HUES6 (cell line): ENCODE measurements around the gene C1orf232.

Source experiments
- H3K27ac ChIP-seq: 2 replicates; pipeline ENCODE4 v1.7.0; 2013; ENCODE audit warnings: low read depth, mild to moderate bottlenecking, low read length, inconsistent platforms
- H3K27me3 ChIP-seq: 2 replicates; pipeline ENCODE4 v1.6.1; 2013; ENCODE audit warnings: low read length; ENCODE audit not compliant: control insufficient read depth, insufficient read depth
- H3K36me3 ChIP-seq: 2 replicates; pipeline ENCODE4 v1.6.1; 2013; ENCODE audit warnings: low read length; ENCODE audit not compliant: control insufficient read depth, insufficient read depth
- H3K4me1 ChIP-seq: 2 replicates; pipeline ENCODE4 v1.6.1; 2013; ENCODE audit warnings: low read length; ENCODE audit not compliant: control insufficient read depth, insufficient read depth
- H3K4me3 ChIP-seq: 2 replicates; pipeline ENCODE4 v1.5.1; 2013; ENCODE audit warnings: low read depth, low read length
- H3K9ac ChIP-seq: one replicate; pipeline ENCODE4 v1.6.1; 2013; ENCODE audit warnings: mild to moderate bottlenecking, low read length
- H3K9me3 ChIP-seq: 2 replicates; pipeline ENCODE4 v1.6.1; 2013; ENCODE audit warnings: low read depth, low read length; ENCODE audit not compliant: control insufficient read depth, insufficient read depth

C1orf232 gene

GRCh38 chr1:26129778-26130177 lies 39.0 kb downstream of the C1orf232 start:
- Histone ChIP-seq H3K4me1 (peaks cover 13% of the 10 kb centered on the region), H3K9ac (no peak overlapping the region), H3K4me3 (no peak overlapping the region)

GRCh38 chr1:26127235-26128163 lies 41.3 kb downstream of the C1orf232 start:
- Histone ChIP-seq H3K4me1 (peaks cover 13% of the 10 kb centered on the region), H3K36me3 (peaks cover 4% of the 10 kb centered on the region; the same call in 1 of the 2 replicates), H3K4me3 (no peak overlapping the region), H3K27me3 (no peaks in the 10 kb centered on the region), H3K9ac (no peak overlapping the region), H3K9me3 (no peaks in the 10 kb centered on the region), H3K27ac (no peak overlapping the region)

More at GRCh38 chr1:26129778-26130177, 39.0 kb downstream of the C1orf232 start:
- Histone ChIP-seq H3K27ac (no peak overlapping the region), H3K27me3 (no peaks in the 10 kb centered on the region), H3K36me3 (no peaks in the 10 kb centered on the region), H3K9me3 (no peaks in the 10 kb centered on the region)

DNA sequence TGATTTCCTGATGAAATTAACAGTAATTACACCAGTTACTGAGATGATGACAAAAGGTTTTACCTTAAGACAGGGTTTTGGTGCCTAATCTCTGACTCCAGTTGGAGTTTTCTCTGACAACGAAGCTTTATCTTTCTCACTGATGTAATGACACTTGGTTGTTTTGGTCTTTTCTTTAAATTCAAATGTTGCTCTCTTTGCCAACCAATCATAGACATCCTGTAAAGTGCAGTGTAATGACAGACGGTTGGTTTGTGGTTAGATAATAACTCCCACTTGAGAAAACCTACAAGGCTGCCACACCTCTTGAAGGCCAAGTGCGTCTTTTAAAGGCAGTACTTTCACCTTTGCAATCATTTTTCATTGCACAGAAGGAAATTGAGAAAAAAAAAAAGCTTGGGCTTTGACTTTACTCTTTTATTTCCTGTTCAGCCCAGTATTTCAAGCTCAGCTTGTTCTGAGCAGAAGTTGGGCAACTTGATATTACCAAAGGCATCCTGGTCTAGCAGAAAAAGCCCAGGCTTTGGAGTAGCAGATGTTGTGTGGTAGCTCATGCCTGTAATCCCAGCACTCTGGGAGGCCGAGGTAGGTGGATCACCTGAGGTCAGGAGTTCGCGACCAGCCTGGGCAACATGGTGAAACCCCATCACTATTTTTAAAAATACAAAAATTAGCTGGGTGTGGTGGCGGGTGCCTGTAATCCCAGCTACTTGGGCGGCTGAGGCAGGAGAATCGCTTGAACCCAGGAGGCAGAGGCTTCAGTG lies 42.3 kb downstream of the C1orf232 start:
- no peak overlapping the region for H3K27ac ChIP-seq
- peaks cover 4% of the 10 kb centered on the region; the same call in 1 of the 2 replicates for H3K36me3 ChIP-seq
- H3K9me3 ChIP-seq = no peaks in the 10 kb centered on the region
- H3K27me3 ChIP-seq = no peaks in the 10 kb centered on the region
- no peak overlapping the region for H3K9ac ChIP-seq
- peaks cover 13% of the 10 kb centered on the region for H3K4me1 ChIP-seq
- H3K4me3 ChIP-seq = no peak overlapping the region

DNA sequence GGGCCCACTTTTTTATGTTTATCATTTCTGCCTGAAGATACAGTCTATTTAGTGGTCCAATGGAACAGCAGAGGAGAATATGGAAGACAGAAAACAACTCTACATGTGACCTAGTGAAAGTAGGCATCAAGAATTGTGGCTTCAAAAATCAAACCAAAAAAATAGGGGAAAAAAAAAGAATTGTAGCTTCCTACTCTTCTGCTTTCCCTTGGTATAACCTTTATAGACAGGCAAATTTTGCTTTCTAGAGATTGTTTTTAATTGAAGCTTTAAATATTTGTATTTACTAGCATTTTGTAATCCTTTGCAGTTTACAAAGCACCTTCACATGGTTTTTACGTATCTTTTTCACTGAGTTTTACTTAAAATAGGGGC lies 42.8 kb downstream of the C1orf232 start:
- no peak overlapping the region for H3K9ac ChIP-seq
- H3K27ac ChIP-seq = no peak overlapping the region
- H3K9me3 ChIP-seq = no peaks in the 10 kb centered on the region
- H3K36me3 ChIP-seq = peaks cover 4% of the 10 kb centered on the region; the same call in 1 of the 2 replicates
- H3K4me1 ChIP-seq = peaks cover 13% of the 10 kb centered on the region
- H3K4me3 ChIP-seq = no peak overlapping the region
- no peaks in the 10 kb centered on the region for H3K27me3 ChIP-seq

DNA sequence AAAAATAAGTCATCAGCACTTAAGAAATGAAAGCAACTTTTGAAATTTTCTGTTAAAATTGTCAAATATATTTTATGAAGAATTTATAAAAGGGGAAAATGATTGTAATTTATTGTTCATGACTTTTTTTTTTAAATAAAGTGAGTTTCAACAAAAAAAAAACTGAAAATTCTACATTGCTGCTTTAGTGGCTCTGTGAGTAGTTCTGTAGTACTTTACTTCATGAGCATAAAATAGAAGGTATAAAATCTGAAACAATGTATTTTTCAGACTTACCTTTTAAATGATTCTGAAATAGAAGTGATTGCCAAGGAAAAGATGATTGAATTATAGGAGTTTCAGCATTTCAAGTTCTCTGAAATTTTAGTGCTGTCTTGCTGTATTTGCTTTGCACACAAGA lies 43.4 kb downstream of the C1orf232 start:
- no peak overlapping the region for H3K9ac ChIP-seq
- no peak overlapping the region for H3K27ac ChIP-seq
- peaks cover 13% of the 10 kb centered on the region for H3K4me1 ChIP-seq

GRCh38 chr1:26124418-26125331 lies 44.1 kb downstream of the C1orf232 start:
- Histone ChIP-seq H3K27me3 (no peaks in the 10 kb centered on the region), H3K4me3 (no peak overlapping the region), H3K4me1 (peaks cover 13% of the 10 kb centered on the region), H3K9me3 (no peaks in the 10 kb centered on the region), H3K36me3 (peaks cover 4% of the 10 kb centered on the region; the same call in 1 of the 2 replicates), H3K27ac (no peak overlapping the region), H3K9ac (no peak overlapping the region)

More for the DNA sequence above, 43.4 kb downstream of the C1orf232 start:
- H3K4me3 ChIP-seq = no peak overlapping the region
- peaks cover 4% of the 10 kb centered on the region; the same call in 1 of the 2 replicates for H3K36me3 ChIP-seq
- no peaks in the 10 kb centered on the region for H3K9me3 ChIP-seq
- H3K27me3 ChIP-seq = no peaks in the 10 kb centered on the region

DNA sequence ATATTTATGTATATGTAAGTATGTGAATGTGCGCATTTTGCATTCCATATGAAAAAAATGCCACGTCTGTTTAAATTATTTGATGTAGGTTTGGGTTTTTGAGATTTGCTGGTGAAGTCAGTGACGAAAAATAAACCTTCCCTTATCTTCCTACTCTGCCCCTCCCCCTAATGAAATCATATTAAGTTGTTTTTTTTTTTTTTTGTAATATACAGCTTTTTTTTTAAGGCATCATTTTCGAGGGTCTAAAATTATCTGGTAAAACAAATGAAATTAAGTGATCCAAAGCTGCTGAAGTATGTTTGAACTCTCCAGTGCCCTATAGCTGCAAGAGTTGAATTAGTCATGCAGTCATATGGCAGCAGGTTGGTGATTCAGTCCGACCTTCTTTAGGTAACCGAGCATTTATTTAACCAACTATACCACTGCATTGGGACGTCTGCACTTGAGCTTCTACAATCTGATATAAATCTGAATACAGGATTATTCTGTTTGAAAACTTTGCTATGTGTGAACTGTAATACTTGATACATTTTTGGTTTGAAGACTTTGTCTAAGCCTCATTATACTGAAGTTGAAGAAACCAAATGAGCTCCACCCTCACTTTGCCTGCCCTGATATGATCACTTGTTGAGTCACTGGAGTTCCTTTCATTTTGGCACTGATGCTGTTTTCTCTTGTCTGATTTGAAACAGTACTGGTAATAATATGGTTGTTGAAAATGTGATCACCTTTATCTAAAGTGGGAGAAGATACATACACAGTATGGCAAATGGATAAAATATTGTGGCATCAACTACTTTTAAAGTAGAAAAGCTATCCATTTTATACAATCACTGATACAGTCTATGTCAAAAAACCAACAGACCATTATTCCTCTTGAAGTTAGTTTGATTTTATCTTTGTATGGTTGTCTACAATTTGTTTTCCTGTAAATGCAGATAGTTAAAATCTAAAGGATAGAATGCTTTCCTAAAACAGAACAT lies 45.5 kb downstream of the C1orf232 start:
- Histone ChIP-seq H3K4me3 (no peak overlapping the region), H3K36me3 (peaks cover 8% of the 10 kb centered on the region; the same call in 1 of the 2 replicates), H3K4me1 (peaks cover 13% of the 10 kb centered on the region), H3K27me3 (no peaks in the 10 kb centered on the region), H3K9me3 (no peaks in the 10 kb centered on the region), H3K9ac (no peak overlapping the region), H3K27ac (no peak overlapping the region)

DNA sequence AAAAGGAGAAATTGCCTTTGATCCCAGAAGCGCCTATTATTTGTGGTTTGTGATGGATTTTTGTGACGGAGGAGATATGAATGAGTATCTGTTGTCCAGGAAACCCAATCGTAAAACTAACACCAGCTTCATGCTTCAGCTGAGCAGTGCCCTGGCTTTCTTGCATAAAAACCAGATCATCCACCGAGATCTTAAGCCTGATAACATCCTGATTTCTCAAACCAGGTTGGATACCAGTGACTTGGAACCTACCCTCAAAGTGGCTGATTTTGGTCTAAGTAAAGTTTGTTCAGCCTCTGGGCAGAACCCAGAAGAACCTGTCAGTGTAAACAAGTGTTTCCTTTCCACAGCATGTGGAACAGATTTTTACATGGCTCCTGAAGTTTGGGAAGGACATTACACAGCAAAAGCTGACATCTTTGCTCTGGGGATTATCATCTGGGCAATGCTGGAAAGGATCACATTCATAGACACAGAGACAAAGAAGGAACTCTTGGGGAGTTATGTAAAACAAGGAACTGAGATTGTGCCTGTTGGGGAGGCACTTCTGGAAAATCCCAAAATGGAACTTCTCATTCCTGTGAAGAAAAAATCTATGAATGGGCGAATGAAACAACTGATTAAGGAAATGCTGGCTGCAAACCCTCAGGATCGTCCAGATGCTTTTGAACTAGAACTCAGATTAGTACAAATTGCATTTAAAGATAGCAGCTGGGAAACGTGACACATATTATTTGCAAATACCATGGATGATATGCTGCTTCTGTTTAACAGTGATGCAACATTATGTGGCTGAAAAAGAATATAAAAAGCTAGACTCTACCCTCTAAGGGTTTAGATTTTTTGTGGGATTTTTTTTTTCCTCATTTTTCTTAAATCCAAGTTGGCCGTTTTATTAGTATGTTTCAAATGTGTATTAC lies 46.6 kb downstream of the C1orf232 start:
- no peak overlapping the region for H3K9ac ChIP-seq
- H3K27ac ChIP-seq = no peak overlapping the region
- H3K36me3 ChIP-seq = peaks cover 11% of the 10 kb centered on the region; the same call in 1 of the 2 replicates
- no peak overlapping the region for H3K4me3 ChIP-seq
- peaks cover 8% of the 10 kb centered on the region for H3K4me1 ChIP-seq
- H3K27me3 ChIP-seq = no peaks in the 10 kb centered on the region
- H3K9me3 ChIP-seq = no peaks in the 10 kb centered on the region
